Thyroid gland (tissue), 4 donors: ENCODE data around the gene ZNF559. TPM values are rescaled to one million over a fixed set of nuclear protein-coding genes. Genes with fewer than 3 reads are reported as not detected.

Experiments
- DNase-seq, 2 donors: peaks; one replicate each; pipeline ENCODE4 v3.0.0-alpha.2; 2019
- H3K27ac ChIP-seq, 3 donors: fragments of 200-600 bp; sonication (generic); 1 replicate in 2 of 3; 2 replicates in 1 of 3; pipeline ENCODE4 v1.5.1; 2016 to 2019; ENCODE audit warnings: mild to moderate bottlenecking in 1 of 3, moderate library complexity in 1 of 3
- H3K27me3 ChIP-seq: fragments of 200-600 bp; sonication (generic); one replicate; pipeline ENCODE4 v1.5.1; 2019
- H3K36me3 ChIP-seq, 2 donors: fragments of 200-600 bp; sonication (generic); one replicate each; pipeline ENCODE4 v1.5.1; 2016 to 2019
- H3K4me1 ChIP-seq, 2 donors: fragments of 200-600 bp; sonication (generic); one replicate each; pipeline ENCODE4 v1.5.1; 2017 to 2019
- H3K4me3 ChIP-seq, 3 donors: fragments of 200-600 bp; sonication (generic); replicated peaks in 1 of 3; 1 replicate in 2 of 3; 2 replicates in 1 of 3; pipeline ENCODE4 v1.5.1; 2016; ENCODE audit warnings: mild to moderate bottlenecking in 1 of 3
- H3K9me3 ChIP-seq: fragments of 200-600 bp; sonication (generic); one replicate; pipeline ENCODE4 v1.5.1; 2017
- POLR2A ChIP-seq, 2 donors: fragments of 450-650 bp; IDR thresholded peaks; one replicate each; pipeline ENCODE4 v1.6.1; 2017; ENCODE audit warnings: antibody characterized with exemption in 2 of 2, mild to moderate bottlenecking in 2 of 2, moderate library complexity in 1 of 2
- WGBS, 2 donors: methylation state at CpG; one replicate each; pipeline ENCODE4 v1.1.5; 2017; 5-methylcytosine and 5-hydroxymethylcytosine counted together
- intact Hi-C: fragments of 100-400 bp; cut with DNase I; formaldehyde crosslinking; loops from one replicate; pipeline ENCODE4 v1.15.1; 2023
- total RNA-seq, 4 donors: library from RNA; depleted of rRNA; stranded (reverse); fragments of >200 nt; gene quantifications; one replicate each; pipeline ENCODE4 v1.2.3, GENCODE V29; 2016
- TF ChIP-seq, protein P1 (sequence below), 6 experiments: fragments of 200-600 bp in 3 of 6; fragments of 450-650 bp in 3 of 6; sonication (generic) in 3 of 6; IDR thresholded peaks; one replicate each; pipeline ENCODE4 v1.5.1; 2016 to 2019; ENCODE audit warnings: antibody characterized with exemption in 6 of 6, mild to moderate bottlenecking in 2 of 6, inconsistent platforms in 1 of 6, moderate library complexity in 1 of 6

ZNF559 gene
- total RNA-seq, 4 donors from 2014 or later, result 20.6 to 55.8 (median 29.1) TPM

GRCh38 chr19:9342610-9343304 lies 18.8 kb downstream of the ZNF559 start:
- no peaks in the 10 kb centered on the region for H3K27me3 ChIP-seq
- TF ChIP-seq, protein P1, sequence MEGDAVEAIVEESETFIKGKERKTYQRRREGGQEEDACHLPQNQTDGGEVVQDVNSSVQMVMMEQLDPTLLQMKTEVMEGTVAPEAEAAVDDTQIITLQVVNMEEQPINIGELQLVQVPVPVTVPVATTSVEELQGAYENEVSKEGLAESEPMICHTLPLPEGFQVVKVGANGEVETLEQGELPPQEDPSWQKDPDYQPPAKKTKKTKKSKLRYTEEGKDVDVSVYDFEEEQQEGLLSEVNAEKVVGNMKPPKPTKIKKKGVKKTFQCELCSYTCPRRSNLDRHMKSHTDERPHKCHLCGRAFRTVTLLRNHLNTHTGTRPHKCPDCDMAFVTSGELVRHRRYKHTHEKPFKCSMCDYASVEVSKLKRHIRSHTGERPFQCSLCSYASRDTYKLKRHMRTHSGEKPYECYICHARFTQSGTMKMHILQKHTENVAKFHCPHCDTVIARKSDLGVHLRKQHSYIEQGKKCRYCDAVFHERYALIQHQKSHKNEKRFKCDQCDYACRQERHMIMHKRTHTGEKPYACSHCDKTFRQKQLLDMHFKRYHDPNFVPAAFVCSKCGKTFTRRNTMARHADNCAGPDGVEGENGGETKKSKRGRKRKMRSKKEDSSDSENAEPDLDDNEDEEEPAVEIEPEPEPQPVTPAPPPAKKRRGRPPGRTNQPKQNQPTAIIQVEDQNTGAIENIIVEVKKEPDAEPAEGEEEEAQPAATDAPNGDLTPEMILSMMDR (IDR thresholded peaks at IDR 0.05), result no peak
- no peak for TF ChIP-seq POLR2A (IDR thresholded peaks at IDR 0.05)
- no peak overlapping the region for H3K4me3 ChIP-seq
- H3K36me3 ChIP-seq, result peaks cover 45 to 54% of the 10 kb centered on the region in 2 donors
- H3K9me3 ChIP-seq, result peaks cover 16% of the 10 kb centered on the region
- H3K27ac ChIP-seq, result no peak overlapping the region
- intact Hi-C loops, result loop anchor here (10.0 kb wide), 1 partner anchor 182 kb away; no protein-coding TSS in a partner anchor
- WGBS, 2 donors, result 95 to 96% methylated on average over 6 of the region's 6 CpGs
- H3K4me1 ChIP-seq, result no peaks in the 10 kb centered on the region
- no peak for DNase-seq

- intact Hi-C loops, result loop anchor here (10.0 kb wide), 1 partner anchor 180 kb away; no protein-coding TSS in a partner anchor
- 94 to 96% methylated on average over 2 of the region's 2 CpGs for WGBS, 2 donors
- peaks cover 31 to 38% of the 10 kb centered on the region in 2 donors for H3K36me3 ChIP-seq
Measured at GRCh38 chr19:9345005-9345404, 21.0 kb downstream of the ZNF559 start.

GRCh38 chr19:9348253-9348652 lies 24.3 kb downstream of the ZNF559 start:
- Histone ChIP-seq H3K27ac (no peak overlapping the region), H3K4me1 (no peaks in the 10 kb centered on the region), H3K36me3 (peaks cover 6 to 21% of the 10 kb centered on the region in 2 donors), H3K4me3 (no peak overlapping the region), H3K9me3 (peaks cover 6% of the 10 kb centered on the region), H3K27me3 (no peaks in the 10 kb centered on the region)
- no peak for TF ChIP-seq POLR2A (IDR thresholded peaks at IDR 0.05)
- TF ChIP-seq, protein P1 (IDR thresholded peaks at IDR 0.05), result no peak
- intact Hi-C loops, result loop anchor here (10.0 kb wide), 1 partner anchor 177 kb away; no protein-coding TSS in a partner anchor
- WGBS, 2 donors, result 97 to 98% methylated on average over 3 of the region's 3 CpGs
- DNase-seq, result no peak

More at GRCh38 chr19:9345005-9345404, 21.0 kb downstream of the ZNF559 start:
- no peaks in the 10 kb centered on the region for H3K27me3 ChIP-seq
- DNase-seq, result no peak
- no peaks in the 10 kb centered on the region for H3K4me1 ChIP-seq
- TF ChIP-seq, protein P1 (IDR thresholded peaks at IDR 0.05), result no peak
- no peak for TF ChIP-seq POLR2A (IDR thresholded peaks at IDR 0.05)
- no peak overlapping the region for H3K4me3 ChIP-seq
- peaks cover 16% of the 10 kb centered on the region for H3K9me3 ChIP-seq
- H3K27ac ChIP-seq, result no peak overlapping the region

- Histone ChIP-seq H3K36me3 (peaks cover 2 to 17% of the 10 kb centered on the region in 2 donors), H3K27me3 (no peaks in the 10 kb centered on the region), H3K4me3 (no peak overlapping the region), H3K27ac (no peak overlapping the region), H3K9me3 (peaks cover 2% of the 10 kb centered on the region), H3K4me1 (no peaks in the 10 kb centered on the region)
- 98 to 99% methylated on average over 22 of the region's 22 CpGs for WGBS, 2 donors
- DNase-seq, result no peak
- intact Hi-C loops, result loop anchor here (10.0 kb wide), 1 partner anchor 176 kb away; no protein-coding TSS in a partner anchor
- TF ChIP-seq, protein P1 (IDR thresholded peaks at IDR 0.05), result no peak
- no peak for TF ChIP-seq POLR2A (IDR thresholded peaks at IDR 0.05)
Measured at GRCh38 chr19:9348671-9349070, 24.7 kb downstream of the ZNF559 start.

- DNase-seq, result no peak
- intact Hi-C loops, result no loop called here
- TF ChIP-seq, protein P1 (IDR thresholded peaks at IDR 0.05), result no peak
- no peak for TF ChIP-seq POLR2A (IDR thresholded peaks at IDR 0.05)
- H3K4me3 ChIP-seq, result no peak overlapping the region
- WGBS, 2 donors, result 99 to 100% methylated on average over 2 of the region's 2 CpGs
- H3K27me3 ChIP-seq, result no peaks in the 10 kb centered on the region
- H3K36me3 ChIP-seq, result peaks cover 0 to 8% of the 10 kb centered on the region in 2 donors
- no peak overlapping the region for H3K27ac ChIP-seq
- H3K9me3 ChIP-seq, result no peaks in the 10 kb centered on the region
- no peaks in the 10 kb centered on the region for H3K4me1 ChIP-seq
Measured at GRCh38 chr19:9352505-9352904, 28.5 kb downstream of the ZNF559 start.
